Liver (tissue), 9 donors: ENCODE results near the gene PINK1. TPM values are rescaled to one million over a fixed set of nuclear protein-coding genes. Genes with fewer than 3 reads are reported as not detected.

Source experiments
- DNase-seq: peaks from one replicate; pipeline ENCODE4 v3.0.0-alpha.2; 2017; ENCODE audit warnings: low spot score
- H3K27ac ChIP-seq, 2 donors: one replicate each; pipeline ENCODE4 v1.7.0; 2013; ENCODE audit warnings: inconsistent platforms in 2 of 2, low read length in 2 of 2, control low read depth in 1 of 2, low read depth in 1 of 2, mild to moderate bottlenecking in 1 of 2
- H3K27me3 ChIP-seq, 4 donors: one replicate each; pipeline versions ENCODE4 v1.6.1 to v1.7.0; 2013; ENCODE audit warnings: low read length in 3 of 4, inconsistent platforms in 1 of 4, mild to moderate bottlenecking in 1 of 4, moderate library complexity in 1 of 4; ENCODE audit not compliant: control insufficient read depth in 4 of 4, insufficient read depth in 4 of 4
- H3K36me3 ChIP-seq, 4 donors: one replicate each; pipeline versions ENCODE4 v1.6.1 to v1.7.0; 2013; ENCODE audit warnings: low read length in 3 of 4, mild to moderate bottlenecking in 3 of 4, low read depth in 1 of 4, moderate library complexity in 1 of 4; ENCODE audit not compliant: control insufficient read depth in 4 of 4, insufficient read depth in 3 of 4
- H3K4me1 ChIP-seq, 4 donors: one replicate each; pipeline versions ENCODE4 v1.6.1 to v1.7.0; 2013; ENCODE audit warnings: low read length in 3 of 4, mild to moderate bottlenecking in 3 of 4, moderate library complexity in 1 of 4; ENCODE audit not compliant: control insufficient read depth in 4 of 4, insufficient read depth in 4 of 4
- H3K4me3 ChIP-seq, 3 donors: one replicate each; pipeline versions ENCODE4 v1.6.1 to v1.7.0; 2013; ENCODE audit warnings: low read length in 3 of 3, control low read depth in 1 of 3, low read depth in 1 of 3, mild to moderate bottlenecking in 1 of 3
- H3K9ac ChIP-seq, 2 donors: one replicate each; pipeline ENCODE4 v1.7.0; 2013; ENCODE audit warnings: low read length in 2 of 2, mild to moderate bottlenecking in 2 of 2, moderate library complexity in 2 of 2, control low read depth in 1 of 2, low read depth in 1 of 2
- H3K9me3 ChIP-seq, 4 donors: one replicate each; pipeline versions ENCODE4 v1.6.1 to v1.7.0; 2013; ENCODE audit warnings: low read length in 3 of 4; ENCODE audit not compliant: control insufficient read depth in 4 of 4
- ATF3 ChIP-seq: IDR thresholded peaks from 2 replicates; pipeline ENCODE4 v1.6.1; 2016; ENCODE audit warnings: antibody characterized with exemption
- CTCF ChIP-seq: fragments of 150-350 bp; IDR thresholded peaks from 2 replicates; pipeline ENCODE4 v1.5.1; 2017; ENCODE audit warnings: improper control_type of control experiment, low read depth, low read length; ENCODE audit not compliant: missing input control
- EGR1 ChIP-seq, 2 donors: IDR thresholded peaks; 2 replicates each; pipeline ENCODE4 v1.6.1; 2016 to 2018; ENCODE audit warnings: antibody characterized with exemption in 2 of 2, low read depth in 2 of 2
- FOXA1 ChIP-seq: IDR thresholded peaks from 2 replicates; pipeline ENCODE4 v1.6.1; 2016; ENCODE audit warnings: antibody characterized with exemption
- FOXA2 ChIP-seq: IDR thresholded peaks from 2 replicates; pipeline ENCODE4 v1.6.1; 2016; ENCODE audit warnings: antibody characterized with exemption
- GABPA ChIP-seq, 2 donors: IDR thresholded peaks in 1 of 2; conservative IDR thresholded peaks in 1 of 2; 2 replicates each; pipeline ENCODE4 v1.6.1; 2016; ENCODE audit warnings: antibody characterized with exemption in 2 of 2, mild to moderate bottlenecking in 1 of 2, moderate library complexity in 1 of 2
- HNF4A ChIP-seq, 2 donors: conservative IDR thresholded peaks; 2 replicates each; pipeline ENCODE4 v1.6.1; 2016; ENCODE audit warnings: antibody characterized with exemption in 2 of 2, mild to moderate bottlenecking in 2 of 2
- HNF4G ChIP-seq: IDR thresholded peaks from 2 replicates; pipeline ENCODE4 v1.6.1; 2016; ENCODE audit warnings: antibody characterized with exemption
- JUND ChIP-seq, 2 donors: IDR thresholded peaks; 2 replicates each; pipeline ENCODE4 v1.6.1; 2016; ENCODE audit warnings: antibody characterized with exemption in 2 of 2
- MAX ChIP-seq: IDR thresholded peaks from 2 replicates; pipeline ENCODE4 v1.6.1; 2016; ENCODE audit warnings: antibody characterized with exemption
- NR2F2 ChIP-seq: IDR thresholded peaks from 2 replicates; pipeline ENCODE4 v1.6.1; 2016; ENCODE audit warnings: antibody characterized with exemption
- RAD21 ChIP-seq, 2 donors: IDR thresholded peaks; 2 replicates each; pipeline ENCODE4 v1.6.1; 2016; ENCODE audit warnings: antibody characterized with exemption in 2 of 2, mild to moderate bottlenecking in 2 of 2
- REST ChIP-seq: IDR thresholded peaks from 2 replicates; pipeline ENCODE4 v1.6.1; 2016; ENCODE audit warnings: antibody characterized with exemption, mild to moderate bottlenecking
- RXRA ChIP-seq, 2 donors: IDR thresholded peaks; 2 replicates each; pipeline ENCODE4 v1.6.1; 2017 to 2018; ENCODE audit warnings: antibody characterized with exemption in 2 of 2, mild to moderate bottlenecking in 1 of 2
- SP1 ChIP-seq: IDR thresholded peaks from 2 replicates; pipeline ENCODE4 v1.6.1; 2018; ENCODE audit warnings: antibody characterized with exemption, mild to moderate bottlenecking
- TAF1 ChIP-seq: conservative IDR thresholded peaks from 2 replicates; pipeline ENCODE4 v1.6.1; 2016; ENCODE audit warnings: antibody characterized with exemption, mild to moderate bottlenecking
- YY1 ChIP-seq: IDR thresholded peaks from 2 replicates; pipeline ENCODE4 v1.6.1; 2016; ENCODE audit warnings: antibody characterized with exemption, mild to moderate bottlenecking
- ZBTB33 ChIP-seq: IDR thresholded peaks from 2 replicates; pipeline ENCODE4 v1.6.1; 2016; ENCODE audit warnings: antibody characterized with exemption
- WGBS: extraction: QIAGEN DNeasy Blood & Tissue Kit; methylation state at CpG from one replicate; pipeline ENCODE4 v1.1.7; 2013; 5-methylcytosine and 5-hydroxymethylcytosine counted together
- polyA plus RNA-seq, 2 donors: library from polyadenylated mRNA; stranded (reverse) in 1 of 2; unstranded in 1 of 2; fragments of 200-250 nt in 1 of 2; fragments of >200 nt in 1 of 2; fragmentation: Nextera tagmentation in 1 of 2; extraction: Ambion mirVana in 1 of 2; gene quantifications; one replicate each; pipeline versions ENCODE4 v1.2.1 to v1.2.3, GENCODE V29; 2013 to 2015
- total RNA-seq, 2 donors: library from RNA; depleted of rRNA; stranded (reverse); fragments of >200 nt; gene quantifications; one replicate each; pipeline ENCODE4 v1.2.3, GENCODE V29; 2014
- donor health status: healthy.
- donor health status: healthy.
- donor health status: healthy.
- donor health status: healthy.
- donor health status: healthy.

The PINK1 gene
- total and polyA plus RNA-seq, 4 donors: 52.7 to 118 (median 62.2) TPM

GRCh38 chr1:20678599-20678998, 45.3 kb downstream of the PINK1 start:
- TF ChIP-seq HNF4A (conservative IDR thresholded peaks at IDR 0.05) (no peak), ZBTB33 (no peak), NR2F2 (no peak), TAF1 (no peak)
- no peaks in the 10 kb centered on the region for H3K9me3 ChIP-seq
- H3K4me1 ChIP-seq: peaks cover 0 to 7% (median 4%) of the 10 kb centered on the region in 4 donors
- no peaks in the 10 kb centered on the region for H3K36me3 ChIP-seq
- H3K4me3 ChIP-seq: no peak overlapping the region
- H3K27ac ChIP-seq: no peak overlapping the region
- H3K9ac ChIP-seq: no peak overlapping the region
- DNase-seq: no peak
- H3K27me3 ChIP-seq: no peaks in the 10 kb centered on the region
- WGBS: 82% methylated on average over 6 of the region's 6 CpGs

GRCh38 chr1:20680269-20680668, 47.0 kb downstream of the PINK1 start:
- Histone ChIP-seq H3K27ac (no peak overlapping the region), H3K9me3 (no peaks in the 10 kb centered on the region), H3K9ac (peak overlapping the region in 1 of 2 donors; percentile 53), H3K4me1 (peaks cover 0 to 7% (median 4%) of the 10 kb centered on the region in 4 donors), H3K4me3 (no peak overlapping the region), H3K36me3 (no peaks in the 10 kb centered on the region), H3K27me3 (no peaks in the 10 kb centered on the region)
- no peak for TF ChIP-seq RXRA (IDR thresholded peaks at IDR 0.05)
- TF ChIP-seq HNF4A (conservative IDR thresholded peaks at IDR 0.05): peak; percentile 36 to 42
- no peak for TF ChIP-seq FOXA1
- WGBS: 41% methylated on average over 5 of the region's 5 CpGs
- no peak for DNase-seq

- peaks cover 0 to 7% (median 4%) of the 10 kb centered on the region in 4 donors for H3K4me1 ChIP-seq
- H3K9ac ChIP-seq: no peak overlapping the region
- no peaks in the 10 kb centered on the region for H3K9me3 ChIP-seq
- H3K4me3 ChIP-seq: no peak overlapping the region
- TF ChIP-seq HNF4A (conservative IDR thresholded peaks at IDR 0.05) (no peak), YY1 (no peak), HNF4G (no peak), TAF1 (no peak), CTCF (no peak), JUND (IDR thresholded peaks at IDR 0.05) (no peak), FOXA2 (no peak), SP1 (no peak), REST (no peak), NR2F2 (no peak), MAX (no peak), FOXA1 (no peak), GABPA (IDR thresholded peaks at IDR 0.05 in 1 of 2, conservative IDR thresholded peaks at IDR 0.05 in 1 of 2) (no peak), RAD21 (IDR thresholded peaks at IDR 0.05) (no peak), ATF3 (no peak), ZBTB33 (no peak), EGR1 (IDR thresholded peaks at IDR 0.05; ENCODE audit: low read depth in 2 of 2) (no peak), RXRA (IDR thresholded peaks at IDR 0.05) (no peak)
- H3K27me3 ChIP-seq: no peaks in the 10 kb centered on the region
- H3K27ac ChIP-seq: no peak overlapping the region
- no peaks in the 10 kb centered on the region for H3K36me3 ChIP-seq
- 93% methylated on average over 9 of the region's 9 CpGs for WGBS
- no peak for DNase-seq
Observed at GRCh38 chr1:20681999-20682398, 48.7 kb downstream of the PINK1 start.
